ENCODE results near the gene PIP5K1A. TPM values are rescaled to one million over a fixed set of nuclear protein-coding genes. Genes with fewer than 3 reads are reported as not detected.
A peak's percentile ranks its signal among the peaks of the same experiment; 100 is the strongest.

PIP5K1A gene
- total RNA-seq, 4 donors from 2014 or later: 66.8 to 240 (median 92.6) TPM

- Histone ChIP-seq H3K4me1 (peaks cover 9 to 14% of the 10 kb centered on the region in 2 donors), H3K4me3 (peak overlapping the region; percentile 68 to 91), H3K9me3 (no peaks in the 10 kb centered on the region), H3K36me3 (no peaks in the 10 kb centered on the region), H3K27me3 (no peaks in the 10 kb centered on the region), H3K27ac (peak overlapping the region; percentile 91 to 95)
- TF ChIP-seq POLR2A (IDR thresholded peaks at IDR 0.05): no peak
- TF ChIP-seq CTCF (IDR thresholded peaks at IDR 0.05): no peak
- intact Hi-C loops (cut with DNase I; ENCODE audit: low total_unique reads): no loop called here
- DNase-seq: no peak
Measured at GRCh38 chr1:151166505-151166956, 31.8 kb upstream of the PIP5K1A start.

GRCh38 chr1:151167116-151167515 is 31.2 kb upstream of the PIP5K1A start:
- Histone ChIP-seq H3K9me3 (no peaks in the 10 kb centered on the region), H3K27ac (peak overlapping the region in 1 of 2 donors; percentile 95), H3K4me3 (no peak overlapping the region), H3K36me3 (no peaks in the 10 kb centered on the region), H3K27me3 (no peaks in the 10 kb centered on the region), H3K4me1 (peaks cover 9 to 14% of the 10 kb centered on the region in 2 donors)
- intact Hi-C loops (cut with DNase I; ENCODE audit: low total_unique reads): no loop called here
- TF ChIP-seq CTCF (IDR thresholded peaks at IDR 0.05) (no peak), POLR2A (IDR thresholded peaks at IDR 0.05) (no peak)
- no peak for DNase-seq

GRCh38 chr1:151171190-151171589 is 27.2 kb upstream of the PIP5K1A start:
- H3K4me3 ChIP-seq: no peak overlapping the region
- TF ChIP-seq POLR2A (IDR thresholded peaks at IDR 0.05) (no peak), CTCF (IDR thresholded peaks at IDR 0.05) (no peak)
- H3K9me3 ChIP-seq: no peaks in the 10 kb centered on the region
- H3K4me1 ChIP-seq: peaks cover 6 to 9% of the 10 kb centered on the region in 2 donors
- no peak overlapping the region for H3K27ac ChIP-seq
- H3K36me3 ChIP-seq: no peaks in the 10 kb centered on the region
- DNase-seq: no peak
- H3K27me3 ChIP-seq: no peaks in the 10 kb centered on the region
- intact Hi-C loops (cut with DNase I; ENCODE audit: low total_unique reads): no loop called here

GRCh38 chr1:151175041-151175741 is 23.2 kb upstream of the PIP5K1A start:
- no peaks in the 10 kb centered on the region for H3K27me3 ChIP-seq
- H3K4me1 ChIP-seq: no peaks in the 10 kb centered on the region
- H3K4me3 ChIP-seq: no peak overlapping the region
- H3K9me3 ChIP-seq: no peaks in the 10 kb centered on the region
- DNase-seq: no peak
- no peaks in the 10 kb centered on the region for H3K36me3 ChIP-seq
- intact Hi-C loops (cut with DNase I; ENCODE audit: low total_unique reads): no loop called here
- no peak for TF ChIP-seq CTCF (IDR thresholded peaks at IDR 0.05)
- TF ChIP-seq POLR2A (IDR thresholded peaks at IDR 0.05): no peak
- H3K27ac ChIP-seq: no peak overlapping the region

- no peaks in the 10 kb centered on the region for H3K4me1 ChIP-seq
- no peak within 1 kb of the TSS for H3K4me3 ChIP-seq
- no peaks in the 10 kb centered on the region for H3K27me3 ChIP-seq
- DNase-seq: no peak
- intact Hi-C loops (cut with DNase I; ENCODE audit: low total_unique reads): no loop called here
- TF ChIP-seq CTCF (IDR thresholded peaks at IDR 0.05) (no peak), POLR2A (IDR thresholded peaks at IDR 0.05) (no peak)
- no peaks in the 10 kb centered on the region for H3K9me3 ChIP-seq
- H3K36me3 ChIP-seq: no peaks in the 10 kb centered on the region
- H3K27ac ChIP-seq: no peak within 1 kb of the TSS
Measured at GRCh38 chr1:151175863-151176262, 22.5 kb upstream of the PIP5K1A start, which contains the start of gene TMOD4. TMOD4 (minus strand) TSS chr1:151175981; CDS start chr1:151174875, 1,106 bp downstream.

Data from uterus (tissue), 4 donors.